OCI-LY7 (cell line): ENCODE measurements around the gene MGAT2. TPM values are rescaled to one million over a fixed set of nuclear protein-coding genes. Genes with fewer than 3 reads are reported as not detected.
"Not testable (repeated sequence)": the region's sequence is repeated elsewhere in the genome, so short reads cannot be mapped to it uniquely, and the experiment has no call there.

ENCODE experiments used
- BruUV-seq: library from RNA; stranded (reverse); fragments of 400-500 nt; replicated peaks from 2 replicates; lab custom pipeline; 2021; lab: Mats Ljungman, UMichigan
- CTCF ChIA-PET: fragments of 300-600 bp; sonication (Branson Sonifier 250); formaldehyde crosslinking; loops from one replicate; lab custom pipeline; 2022; ENCODE audit warnings: antibody characterized with exemption; ENCODE audit not compliant: unreplicated experiment; lab: Charles Lee
- POLR2A ChIA-PET: fragments of 300-600 bp; sonication (Branson Sonifier 250); formaldehyde crosslinking; loops from one replicate; lab custom pipeline; 2022; ENCODE audit warnings: antibody characterized with exemption; lab: Charles Lee
- DNase-seq: peaks from one replicate; pipeline ENCODE4 v3.0.0-alpha.2; 2015; ENCODE audit warnings: low spot score
- H2AFZ ChIP-seq: fragments of 200-600 bp; sonication (generic), shearing (Covaris generic); 2 replicates; pipeline ENCODE4 v1.6.1; 2014; ENCODE audit warnings: mild to moderate bottlenecking, antibody characterized with exemption, low read length, moderate library complexity
- H3K27ac ChIP-seq: fragments of 200-600 bp; sonication (generic); 2 replicates; pipeline ENCODE4 v1.5.1; 2014; ENCODE audit warnings: mixed run types, low read depth, mild to moderate bottlenecking, moderate library complexity, low read length, inconsistent platforms; ENCODE audit not compliant: poor library complexity, severe bottlenecking
- H3K36me3 ChIP-seq: fragments of 200-600 bp; sonication (generic); 2 replicates; pipeline ENCODE4 v1.6.1; 2014; ENCODE audit warnings: mild to moderate bottlenecking, antibody characterized with exemption, low read length, moderate library complexity, mixed read lengths; ENCODE audit not compliant: insufficient read depth
- H3K4me1 ChIP-seq: fragments of 200-600 bp; sonication (generic); 2 replicates; pipeline ENCODE4 v1.5.1; 2014; ENCODE audit warnings: mild to moderate bottlenecking, low read length; ENCODE audit not compliant: insufficient read depth, poor library complexity, severe bottlenecking
- H3K4me2 ChIP-seq: fragments of 200-600 bp; sonication (generic); 2 replicates; pipeline ENCODE4 v1.6.1; 2014; ENCODE audit warnings: mild to moderate bottlenecking, low read length
- H3K4me3 ChIP-seq: fragments of 200-600 bp; sonication (generic); 2 replicates; pipeline ENCODE4 v1.5.1; 2014; ENCODE audit warnings: mild to moderate bottlenecking, low read depth, low read length; ENCODE audit not compliant: poor library complexity, severe bottlenecking
- H3K79me2 ChIP-seq: fragments of 200-600 bp; sonication (generic); 2 replicates; pipeline ENCODE4 v1.6.1; 2016; ENCODE audit warnings: low read depth, mild to moderate bottlenecking, low read length, moderate library complexity, mixed read lengths; ENCODE audit not compliant: insufficient read depth
- H3K9me2 ChIP-seq: fragments of 200-600 bp; sonication (generic); 2 replicates; pipeline ENCODE4 v1.6.1; 2016; ENCODE audit warnings: mild to moderate bottlenecking, low read length, mixed read lengths; ENCODE audit not compliant: insufficient read depth
- H3K9me3 ChIP-seq: fragments of 200-600 bp; sonication (generic); 2 replicates; pipeline ENCODE4 v1.6.1; 2014; ENCODE audit warnings: mild to moderate bottlenecking, mixed run types, low read length, mixed read lengths
- H4K20me1 ChIP-seq: fragments of 200-600 bp; sonication (generic); 2 replicates; pipeline ENCODE4 v1.6.1; 2014; ENCODE audit warnings: mild to moderate bottlenecking, antibody characterized with exemption, low read length, moderate library complexity, mixed read lengths; ENCODE audit not compliant: insufficient read depth
- EZH2phosphoT487 ChIP-seq: fragments of 200-600 bp; sonication (generic); IDR thresholded peaks from 2 replicates; pipeline ENCODE4 v1.6.1; 2018; ENCODE audit warnings: low read depth, borderline replicate concordance, mild to moderate bottlenecking, mixed run types, antibody characterized with exemption, low read length, moderate library complexity, mixed read lengths
- intact Hi-C: fragments of 100-400 bp; cut with micrococcal nuclease; formaldehyde crosslinking; loops from one replicate; pipeline ENCODE4 v1.10.0; 2022; ENCODE audit not compliant: unreplicated experiment
- total RNA-seq, 2 experiments: library from RNA; depleted of rRNA in 1 of 2; stranded (reverse); fragments of >200 nt in 1 of 2; shearing (Covaris generic) in 1 of 2; gene quantifications; 2 replicates each; pipeline ENCODE4 v1.2.3, GENCODE V29; 2014 to 2022
- TF ChIP-seq, protein P1 (sequence below): fragments of 200-600 bp; sonication (generic); conservative IDR thresholded peaks from 2 replicates; pipeline ENCODE4 v1.5.1; 2014; ENCODE audit warnings: mild to moderate bottlenecking, antibody characterized with exemption, low read length, moderate library complexity, mixed read lengths

MGAT2 gene
- total RNA-seq, 2 experiments from 2014 or later: 71.7 to 83.5 TPM

DNA sequence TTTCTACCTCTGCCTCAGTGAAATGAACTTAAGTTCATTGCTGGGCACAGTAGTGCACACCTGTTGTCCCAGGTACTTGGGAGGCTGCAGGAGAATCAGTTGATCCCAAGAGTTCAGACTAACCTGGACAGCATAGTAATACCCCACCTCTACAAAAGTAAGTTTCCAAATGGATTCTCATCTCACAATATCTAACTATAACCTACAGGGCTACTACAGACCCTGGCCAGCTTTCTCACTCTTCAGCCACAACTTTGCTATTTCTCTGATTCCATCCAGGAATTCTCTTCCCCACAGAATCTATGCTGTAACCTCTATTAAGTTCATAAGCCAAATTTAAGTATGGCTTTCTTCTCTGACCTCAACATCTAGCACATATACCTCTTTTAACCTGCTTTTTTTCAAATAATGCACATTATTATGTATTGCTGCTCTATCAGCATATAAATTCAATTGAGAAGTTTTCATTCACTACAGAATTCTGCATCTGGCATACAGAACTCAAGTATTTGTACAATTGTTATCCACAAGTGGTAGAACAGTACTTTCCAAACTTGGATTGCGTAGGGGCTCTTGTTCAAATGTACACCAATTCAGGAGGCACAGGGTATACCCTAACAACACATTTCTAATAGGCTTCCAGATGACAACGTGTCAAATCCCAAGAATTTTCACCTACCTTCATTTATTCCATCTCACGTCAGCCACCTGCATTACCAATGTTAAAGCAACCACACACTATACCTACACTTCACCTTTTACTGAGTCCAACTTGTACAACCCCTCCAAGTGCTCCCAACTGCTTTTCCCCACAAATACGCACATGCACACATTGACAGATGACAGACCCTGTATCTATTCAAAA is 38.3 kb upstream of the MGAT2 start:
- no peak overlapping the region for H3K4me3 ChIP-seq
- intact Hi-C loops: no loop called here

DNA sequence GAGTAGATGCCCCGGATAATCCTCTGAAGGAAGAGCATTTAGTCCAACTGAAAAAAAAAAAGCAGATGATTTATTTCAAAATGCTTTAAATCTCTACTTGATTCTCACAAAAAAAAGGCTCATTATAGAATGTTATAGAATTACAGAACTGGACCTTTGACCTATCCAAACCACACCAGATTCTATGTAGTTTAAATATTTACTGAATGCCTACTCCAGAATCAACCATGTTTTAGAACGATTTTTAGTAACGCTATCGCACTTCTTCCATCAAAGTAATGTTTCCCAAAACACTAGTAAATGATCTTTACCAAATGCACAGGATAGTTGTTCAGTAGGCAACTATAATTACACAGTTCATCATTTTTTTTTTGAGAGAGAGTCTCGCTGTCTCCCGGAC is 37.0 kb upstream of the MGAT2 start:
- peaks cover 41% of the 10 kb centered on the region for H4K20me1 ChIP-seq
- no peaks in the 10 kb centered on the region for H3K9me3 ChIP-seq
- peak overlapping the region; percentile 74 for H3K27ac ChIP-seq
- no peak for DNase-seq
- TF ChIP-seq, protein P1, sequence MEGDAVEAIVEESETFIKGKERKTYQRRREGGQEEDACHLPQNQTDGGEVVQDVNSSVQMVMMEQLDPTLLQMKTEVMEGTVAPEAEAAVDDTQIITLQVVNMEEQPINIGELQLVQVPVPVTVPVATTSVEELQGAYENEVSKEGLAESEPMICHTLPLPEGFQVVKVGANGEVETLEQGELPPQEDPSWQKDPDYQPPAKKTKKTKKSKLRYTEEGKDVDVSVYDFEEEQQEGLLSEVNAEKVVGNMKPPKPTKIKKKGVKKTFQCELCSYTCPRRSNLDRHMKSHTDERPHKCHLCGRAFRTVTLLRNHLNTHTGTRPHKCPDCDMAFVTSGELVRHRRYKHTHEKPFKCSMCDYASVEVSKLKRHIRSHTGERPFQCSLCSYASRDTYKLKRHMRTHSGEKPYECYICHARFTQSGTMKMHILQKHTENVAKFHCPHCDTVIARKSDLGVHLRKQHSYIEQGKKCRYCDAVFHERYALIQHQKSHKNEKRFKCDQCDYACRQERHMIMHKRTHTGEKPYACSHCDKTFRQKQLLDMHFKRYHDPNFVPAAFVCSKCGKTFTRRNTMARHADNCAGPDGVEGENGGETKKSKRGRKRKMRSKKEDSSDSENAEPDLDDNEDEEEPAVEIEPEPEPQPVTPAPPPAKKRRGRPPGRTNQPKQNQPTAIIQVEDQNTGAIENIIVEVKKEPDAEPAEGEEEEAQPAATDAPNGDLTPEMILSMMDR: no peak
- TF ChIP-seq EZH2phosphoT487: no peak
- peak overlapping the region; percentile 96 for H3K4me3 ChIP-seq
- H3K4me1 ChIP-seq: peaks cover 45% of the 10 kb centered on the region
- H3K79me2 ChIP-seq: peaks cover 60% of the 10 kb centered on the region
- CTCF ChIA-PET: no interaction called here
- POLR2A ChIA-PET: interaction anchor here (4.6 kb wide), 1 partner anchor 11 kb away, joined by 32 read pairs; no protein-coding TSS in a partner anchor
- H3K4me2 ChIP-seq: peak overlapping the region; percentile 76
- no peaks in the 10 kb centered on the region for H3K9me2 ChIP-seq
- intact Hi-C loops: no loop called here
- BruUV-seq: no TSS peak
- H2AFZ ChIP-seq: no peak overlapping the region
- peaks cover 71% of the 10 kb centered on the region for H3K36me3 ChIP-seq

More for the DNA sequence above, 38.3 kb upstream of the MGAT2 start:
- H2AFZ ChIP-seq: no peak overlapping the region
- no peaks in the 10 kb centered on the region for H3K9me3 ChIP-seq
- DNase-seq: no peak
- BruUV-seq: no TSS peak
- H3K9me2 ChIP-seq: no peaks in the 10 kb centered on the region
- ChIA-PET POLR2A (no interaction called here), CTCF (no interaction called here)
- peaks cover 40% of the 10 kb centered on the region for H3K4me1 ChIP-seq
- TF ChIP-seq EZH2phosphoT487: no peak
- TF ChIP-seq, protein P1: no peak
- H3K4me2 ChIP-seq: peak overlapping the region; percentile 76
- H3K27ac ChIP-seq: peak overlapping the region; percentile 23
- peaks cover 41% of the 10 kb centered on the region for H4K20me1 ChIP-seq
- peaks cover 80% of the 10 kb centered on the region for H3K36me3 ChIP-seq
- peaks cover 60% of the 10 kb centered on the region for H3K79me2 ChIP-seq

DNA sequence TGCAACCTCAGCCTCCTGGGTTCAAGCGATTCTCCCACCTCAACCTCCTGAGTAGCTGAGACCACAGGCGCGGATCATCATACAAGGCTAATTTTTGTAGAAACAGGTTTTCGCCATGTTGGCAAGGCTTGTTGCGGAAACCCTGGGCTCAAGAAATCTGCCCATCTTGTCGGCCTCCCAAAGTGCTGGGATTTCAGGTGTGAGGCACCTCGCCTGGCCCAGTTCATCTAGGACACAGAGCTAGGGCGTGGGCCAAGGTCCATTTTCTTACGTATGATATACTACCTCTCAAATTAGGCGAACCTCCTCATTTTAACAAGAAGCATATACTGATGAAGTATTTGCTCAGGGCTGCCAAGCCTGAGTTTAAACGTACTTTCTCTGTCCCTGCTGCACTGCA is 36.5 kb upstream of the MGAT2 start:
- intact Hi-C loops: no loop called here
- Histone ChIP-seq H4K20me1 (peaks cover 41% of the 10 kb centered on the region), H3K4me3 (peak overlapping the region; percentile 96), H2AFZ (no peak overlapping the region), H3K27ac (peak overlapping the region; percentile 74), H3K79me2 (peaks cover 56% of the 10 kb centered on the region), H3K9me3 (no peaks in the 10 kb centered on the region), H3K4me1 (peaks cover 45% of the 10 kb centered on the region), H3K36me3 (peaks cover 66% of the 10 kb centered on the region), H3K9me2 (no peaks in the 10 kb centered on the region), H3K4me2 (peak overlapping the region; percentile 76)
- TF ChIP-seq, protein P1: no peak
- TF ChIP-seq EZH2phosphoT487: no peak
- POLR2A ChIA-PET: interaction anchor here (2.8 to 4.6 kb wide), 2 partner anchors 10 to 36 kb away, joined by 12 to 32 read pairs; partner anchors contain the start of genes MGAT2 and RPL36AL
- CTCF ChIA-PET: no interaction called here
- no peak for DNase-seq
- BruUV-seq: no TSS peak

DNA sequence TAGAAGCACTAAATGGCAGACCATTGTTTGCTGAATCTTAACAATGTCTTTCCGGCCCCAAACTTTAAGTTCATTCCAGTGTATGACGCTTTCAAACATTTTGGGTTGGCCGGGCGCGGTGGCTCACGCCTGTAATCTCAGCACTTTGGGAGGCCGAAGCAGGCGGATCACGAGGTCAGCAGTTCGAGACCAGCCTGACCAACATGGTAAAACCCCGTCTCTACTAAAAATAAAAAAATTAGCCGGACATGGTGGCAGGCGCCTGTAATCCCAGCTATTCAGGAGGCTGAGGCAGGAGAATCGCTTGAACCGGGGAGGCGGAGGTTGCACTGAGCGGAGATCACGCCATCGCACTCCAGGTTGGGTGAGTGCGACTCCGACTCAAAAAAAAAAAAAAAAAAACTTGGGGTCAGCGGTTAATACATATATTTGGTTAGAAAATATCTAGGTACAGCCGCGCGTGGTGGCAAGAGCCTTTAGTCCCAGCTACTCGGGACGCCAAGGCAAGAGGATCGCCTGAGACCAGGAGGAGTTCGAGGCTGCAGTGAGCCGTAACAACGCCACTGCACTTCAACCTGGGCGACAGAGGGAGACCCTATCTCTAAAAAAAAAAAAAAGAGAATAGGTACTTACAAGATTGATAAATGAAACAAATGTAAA is 35.5 kb upstream of the MGAT2 start:
- peak overlapping the region; percentile 76 for H3K4me2 ChIP-seq
- intact Hi-C loops, H3K9me3 ChIP-seq, H3K9me2 ChIP-seq, H2AFZ ChIP-seq, CTCF ChIA-PET, BruUV-seq: not testable (repeated sequence)
- H4K20me1 ChIP-seq: peaks cover 38% of the 10 kb centered on the region
- peak overlapping the region; percentile 96 for H3K4me3 ChIP-seq
- peaks cover 56% of the 10 kb centered on the region for H3K36me3 ChIP-seq
- H3K79me2 ChIP-seq: peaks cover 53% of the 10 kb centered on the region
- POLR2A ChIA-PET: interaction anchor here (0.5 to 4.6 kb wide), 14 partner anchors 9 to 398 kb away, joined by 3 to 32 read pairs (median 4); partner anchors contain the start of genes MGAT2, NEMF and RPL36AL
- peaks cover 45% of the 10 kb centered on the region for H3K4me1 ChIP-seq
- peak overlapping the region; percentile 74 for H3K27ac ChIP-seq
- peak; percentile 37 for DNase-seq
